Ovary (tissue), 9 donors: ENCODE measurements around the gene AFF3. TPM values are rescaled to one million over a fixed set of nuclear protein-coding genes. Genes with fewer than 3 reads are reported as not detected.

ENCODE experiments used
- DNase-seq, 5 donors: peaks; one replicate each; pipeline ENCODE4 v3.0.0-alpha.2; 2019 to 2020
- H3K27ac ChIP-seq, 2 donors: fragments of 200-600 bp; one replicate each; pipeline versions ENCODE4 v1.5.1 to v1.8.0; 2019 to 2022
- H3K27me3 ChIP-seq: fragments of 200-600 bp; one replicate; pipeline ENCODE4 v1.8.0; 2022
- H3K36me3 ChIP-seq: fragments of 200-600 bp; sonication (generic); one replicate; pipeline ENCODE4 v1.5.1; 2019
- H3K4me1 ChIP-seq: one replicate; pipeline ENCODE4 v1.8.1; 2013; ENCODE audit warnings: mild to moderate bottlenecking, moderate library complexity; ENCODE audit not compliant: insufficient read depth
- H3K4me3 ChIP-seq: fragments of 200-600 bp; sonication (generic); one replicate; pipeline ENCODE4 v1.5.1; 2017
- H3K9me3 ChIP-seq, 2 donors: fragments of 200-600 bp in 1 of 2; sonication (generic) in 1 of 2; one replicate each; pipeline versions ENCODE4 v1.5.1 to v1.8.1; 2013 to 2019; ENCODE audit warnings: mild to moderate bottlenecking in 1 of 2, moderate library complexity in 1 of 2
- CTCF ChIP-seq, 3 donors: fragments of 450-650 bp in 2 of 3; fragments of 200-600 bp in 1 of 3; IDR thresholded peaks; one replicate each; pipeline versions ENCODE4 v1.5.1 to v1.8.0; 2016 to 2022; ENCODE audit warnings: antibody characterized with exemption in 3 of 3, mild to moderate bottlenecking in 1 of 3
- EP300 ChIP-seq: sonication (generic); formaldehyde crosslinking; IDR thresholded peaks from one replicate; pipeline ENCODE4 v1.6.1; 2017; ENCODE audit warnings: antibody characterized with exemption
- POLR2A ChIP-seq: fragments of 450-650 bp; IDR thresholded peaks from one replicate; pipeline ENCODE4 v1.6.1; 2017; ENCODE audit warnings: antibody characterized with exemption, mild to moderate bottlenecking, moderate library complexity
- WGBS, 3 donors: extraction: QIAGEN DNeasy Blood & Tissue Kit in 1 of 3; methylation state at CpG; one replicate each; pipeline versions ENCODE4 v1.1.5 to v1.1.7; 2013 to 2017; 5-methylcytosine and 5-hydroxymethylcytosine counted together
- intact Hi-C, 4 donors: fragments of 100-400 bp; cut with DNase I; formaldehyde crosslinking; loops; one replicate each; pipeline versions ENCODE4 v1.11.0 to v1.15.1; 2022 to 2023
- polyA plus RNA-seq, 2 donors: library from polyadenylated mRNA; stranded (reverse); fragments of 200-250 nt in 1 of 2; fragments of 350-450 nt in 1 of 2; fragmentation: Illumina TruSeq in 1 of 2; extraction: RNeasy Lipid Tissue Mini Kit (QIAGEN cat#74804) in 1 of 2; gene quantifications; one replicate each; pipeline ENCODE4 v1.2.3, GENCODE V29; 2013 to 2014
- total RNA-seq, 7 donors: library from RNA; depleted of rRNA in 2 of 7; stranded (reverse); fragments of >200 nt in 2 of 7; fragmentation: NEBNext Ultra II Directional in 3 of 7; extraction: Animal tissue kit (Norgen Biotek cat#: 25700) in 3 of 7; gene quantifications; one replicate each; pipeline versions ENCODE4 v1.1.0 to v1.2.4, GENCODE V29; 2016 to 2023
- donor health status: DM: no; HTN: no; CAD: no; lungs with moderate emphysema.
- donor health status: DM: no; HTN: no; CAD: no.
- donor health status: Bipolar disorder and iron deficiency.
- donor health status: DM: yes; HTN: yes; CAD: no.
- donor health status: DM: no; HTN: no; CAD: no.
- donor health status: DM: yes; HTN: yes; CAD: no.

Gene AFF3
- total and polyA plus RNA-seq, 9 donors = 5.9 to 40.8 (median 25.7) TPM

- no peak overlapping the region for H3K27ac ChIP-seq
- intact Hi-C loops = no loop called here
- no peaks in the 10 kb centered on the region for H3K27me3 ChIP-seq
- no peaks in the 10 kb centered on the region for H3K36me3 ChIP-seq
- whole genome bisulfite sequencing, 3 donors = 51 to 66% (median 57%) methylated on average over 8 of the region's 8 CpGs
- no peak for DNase-seq
- TF ChIP-seq CTCF (IDR thresholded peaks at IDR 0.05) (no peak), POLR2A (no peak), EP300 (no peak)
- peaks cover 11% of the 10 kb centered on the region for H3K4me1 ChIP-seq
- no peak overlapping the region for H3K4me3 ChIP-seq
- no peaks in the 10 kb centered on the region for H3K9me3 ChIP-seq
Measured at GRCh38 chr2:99959261-99960014, 183.0 kb downstream of the AFF3 start.

GRCh38 chr2:99957332-99958133 lies 184.9 kb downstream of the AFF3 start:
- H3K4me1 ChIP-seq = peaks cover 11% of the 10 kb centered on the region
- TF ChIP-seq POLR2A = no peak
- no peak for TF ChIP-seq CTCF (IDR thresholded peaks at IDR 0.05)
- TF ChIP-seq EP300 = no peak
- no peaks in the 10 kb centered on the region for H3K9me3 ChIP-seq
- 87 to 88% (median 88%) methylated on average over 8 of the region's 8 CpGs for WGBS, 3 donors
- DNase-seq = no peak
- no peak overlapping the region for H3K27ac ChIP-seq
- no peaks in the 10 kb centered on the region for H3K27me3 ChIP-seq
- H3K36me3 ChIP-seq = no peaks in the 10 kb centered on the region
- intact Hi-C loops = no loop called here
- no peak overlapping the region for H3K4me3 ChIP-seq

DNA sequence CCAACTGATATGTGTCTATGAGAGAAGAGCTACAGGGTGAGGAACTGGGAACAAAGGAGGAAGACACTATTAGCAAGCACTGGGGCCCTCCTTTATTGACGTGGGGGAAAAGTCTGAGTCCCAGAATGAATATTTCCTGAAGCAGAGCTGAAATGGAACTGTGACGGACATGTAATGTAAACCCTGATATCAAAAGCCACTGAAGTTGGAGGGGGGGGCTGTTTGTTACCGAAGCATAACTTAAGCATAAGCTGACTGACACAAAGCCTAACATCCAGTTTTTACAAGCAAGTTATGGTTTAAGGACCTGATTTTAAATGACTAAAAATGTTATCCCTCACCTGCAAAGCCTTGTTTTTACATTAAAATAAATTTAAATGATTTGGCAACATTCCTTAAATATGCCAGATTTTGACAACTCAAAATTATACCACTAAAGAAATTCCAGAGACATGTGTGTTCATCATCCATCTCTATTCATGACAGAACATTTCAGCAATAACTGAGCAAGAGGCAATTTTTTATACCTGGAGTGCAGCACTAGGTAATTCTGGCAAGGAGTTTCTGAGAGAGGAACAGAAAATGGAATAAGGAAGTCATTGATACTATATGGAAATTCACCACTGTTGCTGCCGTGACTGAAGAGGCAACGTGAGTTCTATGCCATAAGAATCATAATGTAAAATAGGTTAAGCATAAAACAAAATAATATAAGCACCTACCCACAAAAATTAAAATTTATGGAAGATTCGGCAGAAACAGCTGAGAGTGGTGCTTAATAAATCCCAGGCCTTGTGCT lies 186.0 kb downstream of the AFF3 start:
- WGBS, 3 donors = 92 to 95% (median 94%) methylated on average over 6 of the region's 6 CpGs
- intact Hi-C loops = no loop called here

More for the DNA sequence above, 186.0 kb downstream of the AFF3 start:
- Histone ChIP-seq H3K36me3 (no peaks in the 10 kb centered on the region), H3K4me3 (no peak overlapping the region), H3K4me1 (peaks cover 9% of the 10 kb centered on the region), H3K27me3 (no peaks in the 10 kb centered on the region), H3K27ac (no peak overlapping the region), H3K9me3 (no peaks in the 10 kb centered on the region)
- DNase-seq = no peak
- no peak for TF ChIP-seq CTCF (IDR thresholded peaks at IDR 0.05)
- TF ChIP-seq POLR2A = no peak
- TF ChIP-seq EP300 = no peak
